Measurements from ENCODE around the gene ASPM. TPM values are rescaled to one million over a fixed set of nuclear protein-coding genes. Genes with fewer than 3 reads are reported as not detected.
"Not testable (repeated sequence)": the region's sequence is repeated elsewhere in the genome, so short reads cannot be mapped to it uniquely, and the experiment has no call there.

ASPM gene
- total RNA-seq, 1 donor from 2014 or later, result 3.7 TPM

DNA sequence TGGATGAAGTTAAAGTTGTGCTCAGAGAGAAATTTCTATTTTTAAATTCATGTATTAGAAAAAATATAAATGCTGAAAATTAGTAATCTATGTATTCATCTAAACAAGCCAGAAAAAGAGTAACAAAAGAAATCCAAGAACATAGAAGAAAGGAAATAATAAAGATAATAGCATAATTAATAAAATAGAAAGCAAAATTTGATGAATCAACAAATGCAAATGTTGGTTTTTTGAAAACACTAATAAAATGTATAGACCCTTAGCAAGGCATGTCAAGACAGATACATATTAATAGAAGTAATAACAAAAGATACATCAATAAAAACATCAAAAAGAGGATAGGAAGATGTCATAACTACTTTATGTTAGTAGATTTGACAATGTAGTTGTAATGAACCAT, 97.4 kb downstream of the ASPM start:
- DNase-seq (ENCODE audit: low read depth), result no peak
- no peak for TF ChIP-seq CTCF (IDR thresholded peaks at IDR 0.05; ENCODE audit: insufficient read depth, low read length, poor library complexity, severe bottlenecking)
- Histone ChIP-seq H3K36me3 (ENCODE audit: control insufficient read depth, insufficient read depth, low read length) (no peaks in the 10 kb centered on the region), H3K4me3 (ENCODE audit: low read depth, low read length) (no peak overlapping the region), H3K27me3 (ENCODE audit: control insufficient read depth, insufficient read depth, low read length) (no peaks in the 10 kb centered on the region)

- no peak overlapping the region for H3K4me3 ChIP-seq (ENCODE audit: low read depth, low read length)
- no peak for TF ChIP-seq CTCF (IDR thresholded peaks at IDR 0.05; ENCODE audit: insufficient read depth, low read length, poor library complexity, severe bottlenecking)
- no peak for DNase-seq (ENCODE audit: low read depth)
Observed at GRCh38 chr1:197042676-197043341, 103.7 kb downstream of the ASPM start.

DNA sequence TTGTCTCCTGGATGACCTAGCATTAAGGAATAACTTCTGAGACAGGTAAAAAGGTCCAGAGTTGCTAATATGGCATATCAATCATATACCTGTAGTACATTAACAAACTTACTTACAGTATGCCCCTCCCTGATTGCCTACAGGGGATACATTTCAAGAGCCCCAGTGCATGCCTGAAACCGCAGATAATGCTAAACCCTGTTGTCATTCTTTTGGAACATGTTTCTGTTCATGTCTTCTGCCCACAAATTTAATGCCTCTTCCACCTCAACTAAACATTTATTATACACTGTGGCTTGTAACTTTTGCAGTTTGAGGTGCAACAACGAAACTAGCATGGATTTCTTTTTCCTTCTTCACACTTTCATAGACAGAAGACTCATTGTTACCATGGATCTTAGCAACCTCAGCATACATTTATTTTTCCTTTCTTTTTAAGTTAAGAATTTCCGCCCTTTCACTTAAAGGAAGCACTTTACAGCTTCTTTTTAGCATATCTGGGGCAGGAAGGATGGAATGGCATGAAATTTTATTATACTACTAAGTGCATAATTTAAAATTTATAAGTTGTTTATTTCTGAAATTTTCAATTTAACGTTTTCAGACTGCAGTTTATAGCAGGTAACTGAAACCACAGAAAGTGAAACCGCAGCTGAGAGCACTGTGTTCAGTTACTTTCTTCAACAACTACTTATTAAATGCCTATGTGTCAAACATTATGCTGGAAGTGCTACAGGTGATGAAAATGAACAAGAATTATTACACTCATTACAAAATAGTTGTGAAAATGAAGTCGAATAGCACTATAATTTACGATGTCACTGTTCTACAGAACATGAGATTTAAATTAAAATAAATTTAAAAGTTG, 104.7 kb downstream of the ASPM start:
- TF ChIP-seq CTCF (IDR thresholded peaks at IDR 0.05; ENCODE audit: insufficient read depth, low read length, poor library complexity, severe bottlenecking), result no peak
- no peak overlapping the region for H3K4me3 ChIP-seq (ENCODE audit: low read depth, low read length)
- no peak for DNase-seq (ENCODE audit: low read depth)
- no peaks in the 10 kb centered on the region for H3K27me3 ChIP-seq (ENCODE audit: control insufficient read depth, insufficient read depth, low read length)
- H3K36me3 ChIP-seq (ENCODE audit: control insufficient read depth, insufficient read depth, low read length), result no peaks in the 10 kb centered on the region

More at GRCh38 chr1:197042676-197043341, 103.7 kb downstream of the ASPM start:
- no peaks in the 10 kb centered on the region for H3K36me3 ChIP-seq (ENCODE audit: control insufficient read depth, insufficient read depth, low read length)
- H3K27me3 ChIP-seq (ENCODE audit: control insufficient read depth, insufficient read depth, low read length), result no peaks in the 10 kb centered on the region

- no peak for TF ChIP-seq CTCF (IDR thresholded peaks at IDR 0.05; ENCODE audit: insufficient read depth, low read length, poor library complexity, severe bottlenecking)
- DNase-seq (ENCODE audit: low read depth), result no peak
- Histone ChIP-seq H3K4me3 (ENCODE audit: low read depth, low read length) (no peak overlapping the region), H3K36me3 (ENCODE audit: control insufficient read depth, insufficient read depth, low read length) (no peaks in the 10 kb centered on the region), H3K27me3 (ENCODE audit: control insufficient read depth, insufficient read depth, low read length) (no peaks in the 10 kb centered on the region)
Observed at GRCh38 chr1:197036861-197037260, 109.6 kb downstream of the ASPM start.

GRCh38 chr1:197034631-197035339, 111.7 kb downstream of the ASPM start:
- H3K4me3 ChIP-seq (ENCODE audit: low read depth, low read length); DNase-seq (ENCODE audit: low read depth); H3K27me3 ChIP-seq (ENCODE audit: control insufficient read depth, insufficient read depth, low read length); H3K36me3 ChIP-seq (ENCODE audit: control insufficient read depth, insufficient read depth, low read length): not testable (repeated sequence)

Other genes starting within 250 kb of the ASPM start
- not detected in 2 replicates for gene CFHR2, start 202.9 kb downstream of the ASPM start, total RNA-seq
- not detected in 2 replicates for gene CFHR5, start 169.1 kb downstream of the ASPM start, total RNA-seq
- not detected in 2 replicates for gene F13B, start 79.4 kb downstream of the ASPM start, total RNA-seq
- 11.7 and 13.5 TPM in 2 replicates for gene ZBTB41, start 54.6 kb upstream of the ASPM start, total RNA-seq
- 0.21 and 0.33 TPM in 2 replicates for gene CRB1, start 121.6 kb upstream of the ASPM start, total RNA-seq

Measured in kidney epithelial cell (primary cell).